ENCODE results near the gene ZER1.

The ZER1 gene

GRCh38 chr9:128704356-128704670 lies 67.4 kb downstream of the ZER1 start:
- H3K36me3 ChIP-seq (ENCODE audit: control insufficient read depth in 1 of 2, insufficient read depth in 2 of 2, low read length in 2 of 2): peaks cover 16 to 18% of the 10 kb centered on the region in 2 experiments
- DNase-seq: no peak
- no peak overlapping the region for H3K18ac ChIP-seq (ENCODE audit: low read length)
- H3K4me2 ChIP-seq (ENCODE audit: low read length): no peak overlapping the region
- no peak overlapping the region for H3K9ac ChIP-seq (ENCODE audit: low read length)
- no peaks in the 10 kb centered on the region for H3K27me3 ChIP-seq (ENCODE audit: insufficient read depth, low read length)
- H3K79me1 ChIP-seq (ENCODE audit: low read length): peaks cover 5% of the 10 kb centered on the region
- H3K14ac ChIP-seq (ENCODE audit: low read length): no peak overlapping the region
- no peak overlapping the region for H3K23ac ChIP-seq (ENCODE audit: low read length)
- H2BK120ac ChIP-seq (ENCODE audit: insufficient read depth, low read length, poor library complexity): no peak overlapping the region
- H3K4me3 ChIP-seq (ENCODE audit: low read depth, low read length): no peak overlapping the region
- H3K9me3 ChIP-seq (ENCODE audit: insufficient read depth, low read depth, low read length): peaks cover 3% of the 10 kb centered on the region
- no peak overlapping the region for H3K27ac ChIP-seq (ENCODE audit: low read depth, low read length)
- H2AFZ ChIP-seq (ENCODE audit: insufficient read depth, low read length, poor library complexity): no peak overlapping the region
- peaks cover 9 to 11% of the 10 kb centered on the region in 2 experiments for H3K4me1 ChIP-seq (ENCODE audit: control insufficient read depth in 1 of 2, insufficient read depth in 2 of 2, low read length in 2 of 2)
- H3K4ac ChIP-seq (ENCODE audit: low read depth, low read length): no peak overlapping the region
- no peak overlapping the region for H4K8ac ChIP-seq (ENCODE audit: low read depth, low read length)
- H3K79me2 ChIP-seq (ENCODE audit: control insufficient read depth, insufficient read depth, low read length, poor library complexity): peaks cover 4% of the 10 kb centered on the region
- H2BK5ac ChIP-seq (ENCODE audit: low read depth, low read length, poor library complexity): no peak overlapping the region
- H2AK5ac ChIP-seq (ENCODE audit: low read length): peak overlapping the region; percentile 45
- H4K91ac ChIP-seq (ENCODE audit: low read depth, low read length): no peak overlapping the region
- no peak overlapping the region for H4K12ac ChIP-seq (ENCODE audit: low read depth, low read length)
- no peak overlapping the region for H2BK12ac ChIP-seq (ENCODE audit: low read length)
- no CpG with 5 or more reads among the region's 5 CpGs for WGBS (ENCODE audit: extremely low coverage, insufficient coverage, insufficient read length)

- Histone ChIP-seq H3K79me2 (ENCODE audit: control insufficient read depth, insufficient read depth, low read length, poor library complexity) (peaks cover 4% of the 10 kb centered on the region), H2BK5ac (ENCODE audit: low read depth, low read length, poor library complexity) (no peak overlapping the region), H4K12ac (ENCODE audit: low read depth, low read length) (peak overlapping the region; percentile 74), H2BK12ac (ENCODE audit: low read length) (no peak overlapping the region), H3K4ac (ENCODE audit: low read depth, low read length) (peak overlapping the region; percentile 51), H3K4me2 (ENCODE audit: low read length) (peak overlapping the region; percentile 99), H2AFZ (ENCODE audit: insufficient read depth, low read length, poor library complexity) (peak overlapping the region; percentile 75), H3K27me3 (ENCODE audit: insufficient read depth, low read length) (no peaks in the 10 kb centered on the region), H3K9ac (ENCODE audit: low read length) (no peak overlapping the region), H2BK120ac (ENCODE audit: insufficient read depth, low read length, poor library complexity) (no peak overlapping the region), H3K18ac (ENCODE audit: low read length) (peak overlapping the region; percentile 63), H3K27ac (ENCODE audit: low read depth, low read length) (no peak overlapping the region), H3K36me3 (ENCODE audit: control insufficient read depth in 1 of 2, insufficient read depth in 2 of 2, low read length in 2 of 2) (peaks cover 16 to 18% of the 10 kb centered on the region in 2 experiments), H3K79me1 (ENCODE audit: low read length) (peaks cover 5% of the 10 kb centered on the region), H4K8ac (ENCODE audit: low read depth, low read length) (peak overlapping the region; percentile 84), H3K23ac (ENCODE audit: low read length) (no peak overlapping the region), H3K4me3 (ENCODE audit: low read depth, low read length) (peak overlapping the region; percentile 37), H3K14ac (ENCODE audit: low read length) (peak overlapping the region; percentile 68), H3K4me1 (ENCODE audit: control insufficient read depth in 1 of 2, insufficient read depth in 2 of 2, low read length in 2 of 2) (peaks cover 9 to 11% of the 10 kb centered on the region in 2 experiments), H4K91ac (ENCODE audit: low read depth, low read length) (peak overlapping the region; percentile 42), H2AK5ac (ENCODE audit: low read length) (peak overlapping the region; percentile 57), H3K9me3 (ENCODE audit: insufficient read depth, low read depth, low read length) (peaks cover 3% of the 10 kb centered on the region)
- no CpG with 5 or more reads among the region's 31 CpGs for WGBS (ENCODE audit: extremely low coverage, insufficient coverage, insufficient read length)
- DNase-seq: no peak
Measured at GRCh38 chr9:128703616-128704355, 67.9 kb downstream of the ZER1 start.

GRCh38 chr9:128702949-128703615 lies 68.6 kb downstream of the ZER1 start:
- Histone ChIP-seq H3K9ac (ENCODE audit: low read length) (peak overlapping the region; percentile 89), H3K14ac (ENCODE audit: low read length) (peak overlapping the region; percentile 77), H3K4me3 (ENCODE audit: low read depth, low read length) (peak overlapping the region; percentile 83), H2BK12ac (ENCODE audit: low read length) (no peak overlapping the region), H3K4me2 (ENCODE audit: low read length) (peak overlapping the region; percentile 99), H3K36me3 (ENCODE audit: control insufficient read depth in 1 of 2, insufficient read depth in 2 of 2, low read length in 2 of 2) (peaks cover 16 to 18% of the 10 kb centered on the region in 2 experiments), H2BK120ac (ENCODE audit: insufficient read depth, low read length, poor library complexity) (peak overlapping the region; percentile 61), H3K4ac (ENCODE audit: low read depth, low read length) (peak overlapping the region; percentile 51), H3K27me3 (ENCODE audit: insufficient read depth, low read length) (no peaks in the 10 kb centered on the region), H4K91ac (ENCODE audit: low read depth, low read length) (peak overlapping the region; percentile 55), H4K12ac (ENCODE audit: low read depth, low read length) (peak overlapping the region; percentile 74), H3K27ac (ENCODE audit: low read depth, low read length) (no peak overlapping the region), H4K8ac (ENCODE audit: low read depth, low read length) (peak overlapping the region; percentile 84), H3K9me3 (ENCODE audit: insufficient read depth, low read depth, low read length) (peaks cover 3% of the 10 kb centered on the region), H3K4me1 (ENCODE audit: control insufficient read depth in 1 of 2, insufficient read depth in 2 of 2, low read length in 2 of 2) (peaks cover 9 to 11% of the 10 kb centered on the region in 2 experiments), H2AFZ (ENCODE audit: insufficient read depth, low read length, poor library complexity) (peak overlapping the region; percentile 75), H3K23ac (ENCODE audit: low read length) (no peak overlapping the region), H3K18ac (ENCODE audit: low read length) (peak overlapping the region; percentile 63), H2BK5ac (ENCODE audit: low read depth, low read length, poor library complexity) (no peak overlapping the region), H3K79me2 (ENCODE audit: control insufficient read depth, insufficient read depth, low read length, poor library complexity) (peaks cover 4% of the 10 kb centered on the region), H3K79me1 (ENCODE audit: low read length) (peaks cover 5% of the 10 kb centered on the region), H2AK5ac (ENCODE audit: low read length) (peak overlapping the region; percentile 57)
- no peak for DNase-seq
- no CpG with 5 or more reads among the region's 55 CpGs for WGBS (ENCODE audit: extremely low coverage, insufficient coverage, insufficient read length)

DNA sequence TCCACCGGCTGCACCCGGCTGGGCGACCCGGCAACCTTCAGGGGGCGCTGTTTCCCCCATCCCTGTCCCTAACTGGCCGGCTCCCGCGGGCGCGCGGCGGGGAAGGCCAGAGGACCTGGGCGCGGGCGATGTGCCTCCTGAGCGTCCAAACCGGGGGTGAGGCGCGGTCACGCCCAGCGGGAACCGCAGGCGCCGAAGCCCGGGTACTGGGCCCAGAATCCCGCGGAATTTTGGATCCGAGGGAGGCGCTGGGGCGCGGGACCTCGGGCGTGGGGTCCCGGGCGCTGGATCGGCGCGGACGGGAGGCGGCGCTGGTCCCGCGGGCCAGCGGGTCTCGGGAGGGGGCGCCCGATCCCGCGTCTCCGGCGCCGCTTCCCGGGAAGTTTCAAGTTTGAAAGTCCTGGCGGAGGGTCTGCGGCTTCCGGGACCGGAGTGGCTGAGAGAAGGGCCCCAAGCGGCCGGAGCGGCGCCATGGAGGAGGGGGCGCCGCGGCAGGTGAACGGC lies 69.2 kb downstream of the ZER1 start, which contains the start of gene PKN3:
PKN3 (plus strand) TSS at position 59 of the 504 bp plus-strand sequence; CDS start at position 472, 413 bp downstream.
- Histone ChIP-seq H3K9ac (ENCODE audit: low read length) (peak within 1 kb of the TSS; percentile 89), H3K36me3 (ENCODE audit: control insufficient read depth in 1 of 2, insufficient read depth in 2 of 2, low read length in 2 of 2) (peaks cover 16 to 17% of the 10 kb centered on the region in 2 experiments), H4K91ac (ENCODE audit: low read depth, low read length) (peak within 1 kb of the TSS; percentile 76), H3K9me3 (ENCODE audit: insufficient read depth, low read depth, low read length) (peaks cover 3% of the 10 kb centered on the region), H3K4me1 (ENCODE audit: control insufficient read depth in 1 of 2, insufficient read depth in 2 of 2, low read length in 2 of 2) (peaks cover 9 to 11% of the 10 kb centered on the region in 2 experiments), H3K4ac (ENCODE audit: low read depth, low read length) (peak within 1 kb of the TSS; percentile 59), H3K4me2 (ENCODE audit: low read length) (peak within 1 kb of the TSS; percentile 99), H2AFZ (ENCODE audit: insufficient read depth, low read length, poor library complexity) (peak within 1 kb of the TSS; percentile 75), H3K23ac (ENCODE audit: low read length) (no peak within 1 kb of the TSS), H2BK120ac (ENCODE audit: insufficient read depth, low read length, poor library complexity) (peak within 1 kb of the TSS; percentile 90), H4K12ac (ENCODE audit: low read depth, low read length) (peak within 1 kb of the TSS; percentile 80), H3K79me2 (ENCODE audit: control insufficient read depth, insufficient read depth, low read length, poor library complexity) (peaks cover 4% of the 10 kb centered on the region), H3K18ac (ENCODE audit: low read length) (peak within 1 kb of the TSS; percentile 72), H3K14ac (ENCODE audit: low read length) (peak within 1 kb of the TSS; percentile 77), H2BK12ac (ENCODE audit: low read length) (peak within 1 kb of the TSS; percentile 86), H4K8ac (ENCODE audit: low read depth, low read length) (peak within 1 kb of the TSS; percentile 84), H3K79me1 (ENCODE audit: low read length) (peaks cover 5% of the 10 kb centered on the region), H2AK5ac (ENCODE audit: low read length) (peak within 1 kb of the TSS; percentile 57), H3K27ac (ENCODE audit: low read depth, low read length) (peak within 1 kb of the TSS; percentile 83), H3K4me3 (ENCODE audit: low read depth, low read length) (peak within 1 kb of the TSS; percentile 83), H2BK5ac (ENCODE audit: low read depth, low read length, poor library complexity) (peak within 1 kb of the TSS; percentile 87), H3K27me3 (ENCODE audit: insufficient read depth, low read length) (no peaks in the 10 kb centered on the region)
- peak; percentile 71 to 92 for DNase-seq
- WGBS (ENCODE audit: extremely low coverage, insufficient coverage, insufficient read length): no CpG with 5 or more reads among the region's 65 CpGs

Measured in trophoblast cell (in vitro differentiated cells and primary cell).